SK-N-SH (cell line): ENCODE results near the gene RABEPK. TPM values are rescaled to one million over a fixed set of nuclear protein-coding genes. Genes with fewer than 3 reads are reported as not detected.

Experiments used
- CTCF ChIA-PET: fragments of 300-600, 350-600 bp; formaldehyde crosslinking; extraction: SDS; loops from one replicate; lab custom pipeline; 2021; lab: Yijun Ruan, JAX
- POLR2A ChIA-PET: fragments of 350-600 bp; sonication (Branson Sonifier 250); formaldehyde crosslinking; extraction: SDS; loops from one replicate; lab custom pipeline; 2020; ENCODE audit warnings: antibody characterized with exemption, inconsistent platforms; lab: Yijun Ruan, JAX
- DNase-seq: peaks from one replicate; pipeline ENCODE4 v3.0.0; 2012
- H2AFZ ChIP-seq: fragments of 200-600 bp; sonication (generic); 2 replicates; pipeline ENCODE4 v1.8.1; 2016; ENCODE audit warnings: antibody characterized with exemption, mild to moderate bottlenecking, low read depth
- H3F3A ChIP-seq: fragments of 200-600 bp; sonication (generic); replicated peaks from 2 replicates; pipeline ENCODE3; 2016; ENCODE audit warnings: antibody characterized with exemption, mild to moderate bottlenecking; ENCODE audit not compliant: insufficient read depth
- H3K27ac ChIP-seq, 2 experiments: fragments of 200-500 bp in 1 of 2; fragments of 200-600 bp in 1 of 2; sonication (Bioruptor generic) in 1 of 2; sonication (generic), shearing (Covaris generic) in 1 of 2; 2 replicates each; pipeline versions ENCODE4 v1.5.1 to v1.6.1; 2014 to 2016; ENCODE audit warnings: low read depth in 2 of 2, inconsistent platforms in 1 of 2, low read length in 1 of 2, mild to moderate bottlenecking in 1 of 2, mixed read lengths in 1 of 2
- H3K27me3 ChIP-seq: fragments of 200-600 bp; sonication (generic), shearing (Covaris generic); 2 replicates; pipeline ENCODE4 v1.6.1; 2016; ENCODE audit warnings: mixed run types; ENCODE audit not compliant: insufficient read depth
- H3K36me3 ChIP-seq, 2 experiments: fragments of 200-500 bp in 1 of 2; fragments of 200-600 bp in 1 of 2; sonication (Bioruptor generic) in 1 of 2; sonication (generic) in 1 of 2; replicated peaks in 1 of 2; 2 replicates each; pipeline versions ENCODE3 to v1.5.1; 2014 to 2016; ENCODE audit warnings: low read length in 1 of 2, mild to moderate bottlenecking in 1 of 2; ENCODE audit not compliant: insufficient read depth in 2 of 2, control insufficient read depth in 1 of 2
- H3K4me1 ChIP-seq, 2 experiments: fragments of 200-500 bp in 1 of 2; fragments of 200-600 bp in 1 of 2; sonication (Bioruptor generic) in 1 of 2; sonication (generic), shearing (Covaris generic) in 1 of 2; 2 replicates each; pipeline versions ENCODE4 v1.5.1 to v1.6.1; 2014 to 2016; ENCODE audit warnings: low read depth in 1 of 2, low read length in 1 of 2, mixed run types in 1 of 2; ENCODE audit not compliant: insufficient read depth in 2 of 2, control insufficient read depth in 1 of 2
- H3K4me2 ChIP-seq: fragments of 200-600 bp; sonication (generic), shearing (Covaris generic); 2 replicates; pipeline ENCODE4 v1.6.1; 2017; ENCODE audit warnings: mixed run types
- H3K4me3 ChIP-seq, 2 experiments: fragments of 200-500 bp in 1 of 2; fragments of 200-600 bp in 1 of 2; sonication (Bioruptor generic) in 1 of 2; sonication (generic), shearing (Covaris generic) in 1 of 2; 2 replicates each; pipeline versions ENCODE4 v1.5.1 to v1.8.1; 2014 to 2016; ENCODE audit warnings: low read depth in 2 of 2, inconsistent platforms in 1 of 2, low read length in 1 of 2, mild to moderate bottlenecking in 1 of 2, mixed read lengths in 1 of 2, moderate library complexity in 1 of 2
- H3K79me2 ChIP-seq: fragments of 200-600 bp; sonication (generic); 2 replicates; pipeline ENCODE4 v1.8.1; 2017; ENCODE audit warnings: mild to moderate bottlenecking; ENCODE audit not compliant: insufficient read depth
- H3K9ac ChIP-seq: fragments of 200-600 bp; sonication (generic); 2 replicates; pipeline ENCODE4 v1.6.1; 2017; ENCODE audit warnings: mixed run types
- H3K9me2 ChIP-seq: fragments of 200-600 bp; sonication (generic); 2 replicates; pipeline ENCODE4 v1.6.1; 2017; ENCODE audit warnings: mixed run types
- H3K9me3 ChIP-seq: fragments of 200-600 bp; sonication (generic); 2 replicates; pipeline ENCODE4 v1.6.1; 2017; ENCODE audit warnings: mixed run types, mild to moderate bottlenecking, moderate library complexity
- H4K20me1 ChIP-seq: fragments of 200-600 bp; sonication (generic); 2 replicates; pipeline ENCODE4 v1.6.1; 2017; ENCODE audit warnings: mild to moderate bottlenecking, mixed run types; ENCODE audit not compliant: insufficient read depth
- CHD2 ChIP-seq: fragments of 150-350 bp; IDR thresholded peaks from 2 replicates; pipeline ENCODE4 v1.6.1; 2018; ENCODE audit warnings: low read length; ENCODE audit not compliant: partially characterized antibody
- EP300 ChIP-seq, 2 experiments: IDR thresholded peaks; 2 replicates each; pipeline versions ENCODE4 v1.4.0 to v1.6.1; 2012; ENCODE audit warnings: borderline replicate concordance in 1 of 2, low read depth in 1 of 2, low read length in 1 of 2
- FOXM1 ChIP-seq: IDR thresholded peaks from 2 replicates; pipeline ENCODE4 v1.4.0; 2012; ENCODE audit warnings: low read depth, mild to moderate bottlenecking
- GABPA ChIP-seq: IDR thresholded peaks from 2 replicates; pipeline ENCODE4 v1.4.0; 2012; ENCODE audit warnings: low read depth, mild to moderate bottlenecking
- GATA2 ChIP-seq: sonication (generic); formaldehyde crosslinking; IDR thresholded peaks from 2 replicates; pipeline ENCODE4 v1.5.0; 2020; ENCODE audit warnings: mild to moderate bottlenecking, missing genetic modification reagents
- IRF3 ChIP-seq: fragments of 150-350 bp; IDR thresholded peaks from 2 replicates; pipeline ENCODE4 v1.6.1; 2016; ENCODE audit warnings: mild to moderate bottlenecking, low read depth, low read length
- MEF2A ChIP-seq: IDR thresholded peaks from 2 replicates; pipeline ENCODE4 v1.4.0; 2012; ENCODE audit warnings: low read depth, borderline replicate concordance
- MXI1 ChIP-seq: IDR thresholded peaks from 2 replicates; pipeline ENCODE4 v1.6.1; 2012; ENCODE audit warnings: mild to moderate bottlenecking, low read depth, low read length, improper control_type of control experiment
- NFIC ChIP-seq: IDR thresholded peaks from 2 replicates; pipeline ENCODE4 v1.4.0; 2012; ENCODE audit warnings: borderline replicate concordance
- RAD21 ChIP-seq: IDR thresholded peaks from 2 replicates; pipeline ENCODE4 v1.6.1; 2012; ENCODE audit warnings: mild to moderate bottlenecking, low read length
- REST ChIP-seq: IDR thresholded peaks from 2 replicates; pipeline ENCODE4 v1.6.1; 2012; ENCODE audit warnings: mild to moderate bottlenecking, low read depth, low read length, moderate library complexity
- RFX5 ChIP-seq: IDR thresholded peaks from 2 replicates; pipeline ENCODE4 v1.6.1; 2012; ENCODE audit warnings: mild to moderate bottlenecking, improper control_type of control experiment, low read length
- RXRA ChIP-seq: IDR thresholded peaks from 2 replicates; pipeline ENCODE4 v1.4.0; 2012; ENCODE audit warnings: low read depth, mild to moderate bottlenecking, borderline replicate concordance
- SIN3A ChIP-seq: IDR thresholded peaks from 2 replicates; pipeline ENCODE4 v1.6.1; 2012; ENCODE audit warnings: low read depth, mild to moderate bottlenecking, low read length, moderate library complexity, borderline replicate concordance
- TAF1 ChIP-seq: IDR thresholded peaks from 2 replicates; pipeline ENCODE4 v1.6.1; 2012; ENCODE audit warnings: low read depth, mild to moderate bottlenecking, low read length, moderate library complexity, borderline replicate concordance
- TCF12 ChIP-seq: IDR thresholded peaks from 2 replicates; pipeline ENCODE4 v1.4.0; 2012
- USF1 ChIP-seq: IDR thresholded peaks from 2 replicates; pipeline ENCODE4 v1.4.0; 2012; ENCODE audit warnings: low read depth, borderline replicate concordance
- ZBTB33 ChIP-seq: IDR thresholded peaks from 2 replicates; pipeline ENCODE4 v1.4.0; 2012; ENCODE audit warnings: low read depth, borderline replicate concordance
- polyA plus RNA-seq, 3 experiments: library from polyadenylated mRNA; depleted of rRNA; stranded (reverse); fragments of >200 nt; gene quantifications; 2 replicates each; pipeline ENCODE4 v1.2.3, GENCODE V29; 2012

RABEPK gene
- polyA plus RNA-seq, 1 of the 3 experiments (the other 2 are of a cell fraction) = 55.1 TPM

- H3K9me3 ChIP-seq = no peaks in the 10 kb centered on the region
- no peaks in the 10 kb centered on the region for H3F3A ChIP-seq
- no peaks in the 10 kb centered on the region for H3K4me1 ChIP-seq
- H3K9ac ChIP-seq = no peak overlapping the region
- no peak for TF ChIP-seq MXI1
- TF ChIP-seq FOXM1 = no peak
- TF ChIP-seq EP300 (IDR thresholded peaks at IDR 0.05; ENCODE audit: borderline replicate concordance in 1 of 2, low read depth in 1 of 2, low read length in 1 of 2) = no peak
- TF ChIP-seq REST = no peak
- no peak for TF ChIP-seq RFX5
- no peak for TF ChIP-seq CHD2
- TF ChIP-seq SIN3A = no peak
- TF ChIP-seq MEF2A = no peak
- no peak for TF ChIP-seq NFIC
- no peak for TF ChIP-seq GABPA
- no peak for TF ChIP-seq GATA2 (CRISPR knock-in tag)
- TF ChIP-seq USF1 = no peak
- TF ChIP-seq RXRA = no peak
- no peak for TF ChIP-seq IRF3
- TF ChIP-seq TAF1 = no peak
- no peak for TF ChIP-seq RAD21
- no peak for TF ChIP-seq ZBTB33
- no peak for TF ChIP-seq TCF12
- no peak overlapping the region for H3K4me3 ChIP-seq
- no peaks in the 10 kb centered on the region for H4K20me1 ChIP-seq
- H2AFZ ChIP-seq = no peak overlapping the region
- CTCF ChIA-PET = interaction anchor here (0.6 kb wide), 1 partner anchor 203 kb away, joined by 3 read pairs; no protein-coding TSS in a partner anchor
- no peak overlapping the region for H3K4me2 ChIP-seq
- H3K9me2 ChIP-seq = no peaks in the 10 kb centered on the region
- POLR2A ChIA-PET = interaction anchor here (0.6 to 2.4 kb wide), 2 partner anchors 13 to 382 kb away, joined by 7 to 20 read pairs; partner anchors contain the start of gene HSPA5
- no peaks in the 10 kb centered on the region for H3K36me3 ChIP-seq
- H3K79me2 ChIP-seq = no peaks in the 10 kb centered on the region
- no peaks in the 10 kb centered on the region for H3K27me3 ChIP-seq
- no peak overlapping the region for H3K27ac ChIP-seq
- DNase-seq = no peak
Measured at GRCh38 chr9:125254231-125254630, 53.9 kb downstream of the RABEPK start.
